Stimulated activated CD8-positive, alpha-beta memory T cell treated with anti-CD3 and anti-CD28 coated beads, Interleukin-7, amount 100 ng/mL, for 48 hours (primary cell): ENCODE measurements around the gene UPK3B.
A peak's percentile ranks its signal among the peaks of the same experiment; 100 is the strongest.
"Not testable (repeated sequence)": the region's sequence is repeated elsewhere in the genome, so short reads cannot be mapped to it uniquely, and the experiment has no call there.

Source experiments
- DNase-seq, 2 donors: peaks; one replicate each; pipeline ENCODE4 v3.0.0-alpha.2; 2020; ENCODE audit warnings: low read depth in 1 of 2; ENCODE audit errors: extremely low read depth in 1 of 2

The UPK3B gene

GRCh38 chr7:76509931-76510877 is at the start of gene UPK3B:
UPK3B (plus strand) TSS chr7:76510552; CDS start chr7:76510653, 101 bp downstream.
- no peak for DNase-seq

- not testable (repeated sequence) for DNase-seq
Measured at GRCh38 chr7:76460767-76461166, 49.6 kb upstream of the UPK3B start.

- DNase-seq, result not testable (repeated sequence)
Measured at GRCh38 chr7:76461464-76462101, 48.8 kb upstream of the UPK3B start, which contains the start of gene DTX2. DTX2 (plus strand) TSS chr7:76461709; CDS start chr7:76480510, 18,801 bp downstream.

- not testable (repeated sequence) for DNase-seq
Measured at GRCh38 chr7:76462271-76462882, 48.0 kb upstream of the UPK3B start.

DNA sequence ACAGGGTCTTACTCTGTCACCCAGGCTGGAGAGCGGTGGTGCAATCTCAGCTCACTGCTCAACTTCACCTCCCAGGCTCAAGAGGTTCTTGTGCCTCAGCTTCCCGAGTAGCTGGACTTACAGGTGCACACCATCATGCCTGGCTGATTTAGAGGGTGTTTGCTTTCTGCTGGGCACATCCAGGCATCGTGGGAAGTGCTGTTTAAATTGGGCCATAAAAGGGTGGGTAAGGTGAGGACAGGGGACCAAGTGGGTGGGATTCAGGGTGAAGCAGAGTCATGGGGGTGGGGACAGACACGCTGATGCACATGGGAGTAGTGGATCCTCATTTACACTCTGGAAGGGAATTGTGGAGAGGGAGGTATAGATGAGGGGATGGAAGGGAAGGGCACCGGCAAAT is 45.4 kb upstream of the UPK3B start:
- DNase-seq, result not testable (repeated sequence)

GRCh38 chr7:76465950-76466349 is 44.4 kb upstream of the UPK3B start:
- DNase-seq, result not testable (repeated sequence)

GRCh38 chr7:76467743-76468404 is 42.5 kb upstream of the UPK3B start:
- DNase-seq, result not testable (repeated sequence)

- DNase-seq, result not testable (repeated sequence)
Measured at GRCh38 chr7:76471556-76472221, 38.7 kb upstream of the UPK3B start.

DNA sequence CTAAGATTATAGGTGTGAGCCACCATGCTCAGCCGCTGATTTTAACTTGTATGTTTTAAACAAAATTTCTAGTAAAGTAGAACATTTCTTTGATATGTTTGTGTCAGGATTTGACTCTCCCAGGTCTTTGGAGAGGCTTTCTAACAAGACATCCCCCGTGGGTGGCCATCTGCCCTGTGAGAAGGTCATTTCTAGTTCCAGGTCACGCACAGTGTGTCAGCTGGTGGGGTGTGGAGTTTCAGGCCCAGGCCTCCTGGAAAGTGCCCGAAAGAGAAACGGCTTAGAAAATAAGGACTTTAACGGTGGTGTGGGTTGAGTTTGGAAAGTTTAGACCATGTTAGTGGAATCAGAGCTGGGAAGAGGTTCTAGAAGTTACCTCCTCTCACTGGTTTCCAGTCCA is 37.3 kb upstream of the UPK3B start:
- not testable (repeated sequence) for DNase-seq

- DNase-seq, result not testable (repeated sequence)
Measured at GRCh38 chr7:76476280-76476679, 34.1 kb upstream of the UPK3B start.

DNA sequence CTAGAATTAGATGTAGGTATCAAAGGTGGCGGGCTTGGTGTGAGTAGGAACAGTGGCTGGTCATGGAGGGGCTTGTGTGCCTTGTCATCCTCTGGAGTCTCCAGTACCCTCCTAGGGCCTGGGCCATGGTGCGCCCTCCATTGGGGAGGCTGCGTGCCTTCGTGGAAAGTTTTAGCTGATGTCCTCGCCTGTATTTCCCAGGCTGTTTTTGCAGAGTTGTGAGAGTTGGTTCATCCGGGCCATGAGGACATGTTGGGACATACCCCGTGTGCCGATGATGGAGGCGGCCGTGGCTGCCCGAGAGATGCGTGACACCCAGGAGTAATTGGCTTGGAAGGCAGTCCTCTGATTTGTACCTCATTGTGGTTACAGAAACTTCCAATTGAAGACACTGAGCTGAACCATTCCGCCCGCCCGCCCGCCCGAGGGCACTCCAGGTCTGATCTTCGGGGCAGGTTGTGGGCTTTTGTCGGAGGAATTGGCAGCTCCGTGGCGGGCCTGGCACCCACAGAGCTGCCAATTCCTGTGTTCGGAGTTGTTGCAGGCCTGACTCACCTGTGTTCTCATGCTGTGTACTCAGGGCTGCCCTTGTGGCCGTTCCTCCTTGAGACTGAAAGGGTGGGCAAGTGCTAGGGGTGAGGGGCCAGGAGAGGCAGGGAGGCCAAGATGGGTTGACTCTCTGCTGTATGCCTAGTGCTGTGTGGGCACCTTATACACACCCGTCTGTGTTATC is 33.4 kb upstream of the UPK3B start:
- not testable (repeated sequence) for DNase-seq

GRCh38 chr7:76479628-76480027 is 30.7 kb upstream of the UPK3B start:
- DNase-seq, result not testable (repeated sequence)

DNA sequence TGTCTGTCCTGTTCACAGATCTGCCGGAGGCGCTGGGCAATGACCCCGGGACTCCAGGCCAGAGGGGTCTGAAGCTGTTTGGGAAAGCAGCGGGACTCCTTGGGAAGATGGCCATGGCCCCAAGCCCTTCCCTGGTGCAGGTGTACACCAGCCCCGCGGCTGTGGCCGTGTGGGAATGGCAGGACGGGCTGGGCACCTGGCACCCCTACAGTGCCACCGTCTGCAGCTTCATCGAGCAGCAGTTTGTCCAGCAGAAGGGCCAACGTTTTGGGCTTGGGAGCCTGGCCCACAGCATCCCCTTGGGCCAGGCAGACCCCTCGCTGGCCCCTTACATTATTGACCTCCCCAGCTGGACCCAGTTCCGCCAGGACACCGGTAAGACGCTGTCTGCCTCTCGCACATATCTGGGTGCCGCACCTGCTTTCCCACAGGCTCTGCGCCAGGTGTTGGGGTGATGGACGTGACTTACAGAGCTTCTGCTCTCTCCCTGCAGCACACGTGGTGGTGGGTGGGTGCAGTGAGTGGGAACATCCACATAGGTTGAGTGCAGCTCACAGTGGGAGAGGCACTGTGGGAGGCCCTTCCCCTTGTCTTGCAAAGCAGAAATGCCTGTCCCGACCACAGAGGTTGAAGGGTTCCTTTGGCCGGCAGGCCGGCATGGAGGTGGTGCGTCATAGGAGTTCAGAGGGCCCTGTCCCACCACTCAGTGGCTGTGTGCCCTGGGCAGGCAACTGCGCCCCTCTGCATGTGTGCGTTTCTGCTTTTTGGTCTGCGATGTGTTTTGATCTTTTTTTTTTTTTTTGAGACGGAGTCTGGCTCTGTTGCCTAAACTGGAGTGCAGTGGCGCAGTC is 29.7 kb upstream of the UPK3B start:
- DNase-seq, result not testable (repeated sequence)

GRCh38 chr7:76482660-76483059 is 27.7 kb upstream of the UPK3B start:
- not testable (repeated sequence) for DNase-seq

DNA sequence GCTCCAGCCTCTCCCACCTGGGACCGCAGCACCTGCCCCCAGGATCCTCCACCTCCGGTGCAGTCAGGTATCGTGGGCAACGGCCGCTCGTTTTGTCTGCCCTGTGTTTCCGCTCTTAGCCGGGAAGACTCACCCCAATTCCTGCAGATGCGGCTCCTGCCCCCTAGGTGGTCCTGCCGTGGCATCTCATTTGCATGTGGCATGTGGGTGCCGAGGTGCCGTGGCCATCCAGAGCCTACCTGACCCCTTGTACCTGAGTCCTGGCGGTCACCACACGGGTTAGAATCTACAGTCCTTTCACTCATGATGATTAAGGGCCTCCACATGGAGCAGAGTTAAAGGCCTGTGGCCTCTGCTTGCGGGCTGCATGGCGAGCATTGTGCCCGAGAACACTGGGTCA is 27.3 kb upstream of the UPK3B start:
- not testable (repeated sequence) for DNase-seq

- DNase-seq, result not testable (repeated sequence)
Measured at GRCh38 chr7:76484456-76484855, 25.9 kb upstream of the UPK3B start.

- not testable (repeated sequence) for DNase-seq
Measured at GRCh38 chr7:76485822-76486610, 24.3 kb upstream of the UPK3B start.

- peak; percentile 20 to 23 for DNase-seq
Measured at GRCh38 chr7:76486618-76487017, 23.7 kb upstream of the UPK3B start.
